22Rv1 (cell line): ENCODE measurements around the gene FBXO27.

Source experiments
- ZFX ChIP-seq: fragments of 450-650 bp; IDR thresholded peaks from 2 replicates; pipeline ENCODE4 v1.6.1; 2017; ENCODE audit warnings: antibody characterized with exemption, borderline replicate concordance
- TF ChIP-seq, protein P1 (sequence below): fragments of 450-650 bp; IDR thresholded peaks from 2 replicates; pipeline ENCODE4 v1.5.1; 2017; ENCODE audit warnings: mild to moderate bottlenecking

DNA sequence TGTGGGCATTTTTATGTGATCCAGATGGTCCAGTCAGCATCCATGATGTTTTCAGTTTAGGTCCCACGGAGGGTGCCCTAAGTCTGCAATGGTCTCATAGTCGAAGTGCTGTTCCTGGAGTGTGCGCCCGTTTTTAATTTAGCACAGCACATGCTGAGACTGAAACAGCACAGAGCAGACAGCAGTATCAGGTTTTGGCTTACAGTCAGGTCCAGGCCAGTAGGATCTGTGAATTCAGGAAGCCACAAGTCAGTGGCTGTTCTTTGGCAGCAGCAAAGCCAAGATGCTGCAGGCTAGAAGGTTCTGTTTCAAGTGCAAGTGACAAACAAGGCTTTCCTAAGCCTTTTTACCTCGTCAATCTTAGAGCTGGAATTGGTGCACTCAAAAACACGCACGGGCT, 18.3 kb downstream of the FBXO27 start:
- TF ChIP-seq, protein P1, sequence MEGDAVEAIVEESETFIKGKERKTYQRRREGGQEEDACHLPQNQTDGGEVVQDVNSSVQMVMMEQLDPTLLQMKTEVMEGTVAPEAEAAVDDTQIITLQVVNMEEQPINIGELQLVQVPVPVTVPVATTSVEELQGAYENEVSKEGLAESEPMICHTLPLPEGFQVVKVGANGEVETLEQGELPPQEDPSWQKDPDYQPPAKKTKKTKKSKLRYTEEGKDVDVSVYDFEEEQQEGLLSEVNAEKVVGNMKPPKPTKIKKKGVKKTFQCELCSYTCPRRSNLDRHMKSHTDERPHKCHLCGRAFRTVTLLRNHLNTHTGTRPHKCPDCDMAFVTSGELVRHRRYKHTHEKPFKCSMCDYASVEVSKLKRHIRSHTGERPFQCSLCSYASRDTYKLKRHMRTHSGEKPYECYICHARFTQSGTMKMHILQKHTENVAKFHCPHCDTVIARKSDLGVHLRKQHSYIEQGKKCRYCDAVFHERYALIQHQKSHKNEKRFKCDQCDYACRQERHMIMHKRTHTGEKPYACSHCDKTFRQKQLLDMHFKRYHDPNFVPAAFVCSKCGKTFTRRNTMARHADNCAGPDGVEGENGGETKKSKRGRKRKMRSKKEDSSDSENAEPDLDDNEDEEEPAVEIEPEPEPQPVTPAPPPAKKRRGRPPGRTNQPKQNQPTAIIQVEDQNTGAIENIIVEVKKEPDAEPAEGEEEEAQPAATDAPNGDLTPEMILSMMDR, result no peak
- no peak for TF ChIP-seq ZFX
